CD4-positive, alpha-beta T cell treated with Interleukin-15 for 4 hours (primary cell): ENCODE results near the gene SNTG2.

Experiments used
- DNase-seq: peaks from one replicate; pipeline ENCODE4 v3.0.0-alpha.2; 2020; ENCODE audit warnings: low spot score

SNTG2 gene

DNA sequence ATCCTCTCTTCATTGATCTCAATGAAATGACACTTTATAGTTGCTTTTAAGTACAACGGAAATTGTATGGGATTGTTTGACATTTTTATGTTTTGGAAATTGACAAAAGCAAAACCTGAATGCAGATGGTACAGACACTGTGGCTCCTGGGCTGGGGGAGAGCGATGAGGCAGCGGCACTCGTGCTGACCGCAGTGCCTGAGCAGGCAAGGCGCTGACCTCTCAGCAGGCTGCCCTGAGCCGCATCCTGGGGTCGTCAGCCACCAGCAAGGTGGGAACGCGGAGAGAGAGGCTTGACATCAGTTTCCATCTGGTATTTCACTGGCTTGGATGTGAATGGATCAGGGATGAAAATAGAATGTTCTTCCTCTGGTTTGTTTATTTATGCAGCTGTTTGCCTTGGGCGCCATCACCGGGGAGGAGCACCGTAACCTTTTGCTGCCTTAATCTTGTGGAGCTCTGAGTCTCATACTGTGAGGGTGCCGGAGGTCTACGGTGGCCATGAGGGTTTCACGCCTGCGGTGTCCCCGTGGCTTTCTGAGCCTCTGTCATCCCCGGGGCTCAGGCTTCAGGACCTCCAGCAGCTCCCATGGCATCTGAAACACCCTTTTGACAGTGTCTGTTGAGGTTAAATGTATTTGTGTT, 367.8 kb downstream of the SNTG2 start:
- no peak for DNase-seq

DNA sequence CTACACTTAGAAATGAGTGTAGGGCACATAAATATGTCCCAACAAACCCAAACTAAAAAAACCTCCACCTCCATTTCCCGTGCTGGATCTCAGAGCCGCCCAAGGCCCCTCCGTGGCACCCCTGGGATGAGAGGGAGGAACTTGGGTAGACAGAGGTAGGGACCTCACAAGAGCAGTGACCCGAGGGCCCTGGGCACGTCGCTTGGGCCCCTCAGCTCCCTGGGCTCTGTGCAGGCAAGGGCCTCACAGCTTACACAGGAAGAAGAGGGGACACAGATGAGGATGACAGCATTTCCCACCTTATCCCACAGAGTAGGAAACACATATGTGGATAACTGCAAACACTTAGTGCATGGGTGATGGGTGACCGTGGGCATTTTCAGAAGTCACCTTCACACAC, 368.7 kb downstream of the SNTG2 start:
- no peak for DNase-seq

GRCh38 chr2:1321321-1321720, 370.7 kb downstream of the SNTG2 start:
- DNase-seq, result no peak

GRCh38 chr2:1324884-1325283, 374.2 kb downstream of the SNTG2 start:
- no peak for DNase-seq

DNA sequence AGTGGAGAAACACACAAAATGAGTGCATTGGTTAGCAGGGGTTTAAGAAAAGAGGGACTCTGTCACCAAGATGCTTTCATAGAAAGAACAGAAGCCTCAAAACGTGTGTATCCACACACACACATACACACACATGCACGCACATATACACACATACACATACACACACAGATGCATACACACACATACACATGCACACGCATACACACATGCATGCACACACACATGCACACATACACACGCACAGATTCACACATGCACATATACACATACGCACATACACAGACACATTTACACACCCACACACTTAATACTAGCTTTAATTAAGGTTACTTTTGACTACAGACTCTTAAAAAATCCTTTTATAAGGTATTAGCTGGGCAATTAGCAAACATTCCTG, 378.0 kb downstream of the SNTG2 start:
- no peak for DNase-seq

DNA sequence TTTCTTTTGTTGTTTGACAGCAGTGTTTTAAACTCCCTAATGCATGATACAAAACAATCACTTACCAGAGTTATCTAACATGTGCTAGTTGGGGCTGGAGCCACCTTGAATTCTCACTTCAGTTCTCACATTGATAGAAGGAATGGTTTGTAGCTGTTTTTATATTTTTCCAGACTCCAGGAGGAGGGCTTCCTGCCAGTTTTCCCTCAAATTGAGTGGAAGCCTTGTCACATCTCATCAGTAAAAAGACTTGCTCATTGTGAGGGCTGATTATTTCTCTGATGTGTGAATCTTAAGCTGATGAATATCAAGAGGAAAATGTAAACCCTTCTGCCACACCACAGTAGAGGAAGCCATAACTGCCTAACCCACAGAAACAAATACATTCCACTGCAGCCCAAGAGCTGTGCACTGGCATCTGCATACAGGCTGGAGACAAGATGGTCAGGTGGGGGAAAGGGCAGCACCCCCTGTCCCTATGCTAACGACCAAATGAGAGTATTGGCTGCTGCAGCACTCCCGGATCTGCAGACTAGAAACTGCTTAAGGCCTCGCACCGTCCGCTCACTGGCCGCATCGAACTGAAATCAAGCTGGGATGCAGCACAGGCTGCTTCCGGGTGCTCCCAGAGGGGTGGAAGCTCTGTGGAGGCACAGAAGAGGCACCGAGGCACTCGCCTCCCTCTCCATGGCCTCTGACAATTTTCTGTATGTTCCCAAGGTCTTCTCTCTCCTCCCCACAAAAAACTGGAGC, 388.9 kb downstream of the SNTG2 start:
- DNase-seq, result no peak

DNA sequence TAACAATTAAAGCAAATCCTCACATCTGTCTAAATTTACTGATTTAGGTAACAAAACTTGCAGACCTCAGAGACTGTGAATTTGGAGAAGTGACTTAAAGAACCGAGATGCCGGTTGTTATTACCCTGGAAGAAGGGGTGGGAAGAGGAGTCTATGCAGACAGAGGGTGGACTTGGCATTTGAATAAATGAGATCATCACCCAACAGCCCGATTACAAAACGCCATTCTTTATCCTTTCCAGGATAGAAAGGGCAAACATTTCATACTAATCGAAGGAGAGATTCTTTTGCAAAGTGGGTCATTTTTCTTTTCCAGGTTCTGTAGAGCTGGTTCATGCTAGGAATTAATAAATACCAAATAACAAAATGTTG, 389.5 kb downstream of the SNTG2 start:
- DNase-seq, result no peak

GRCh38 chr2:1341404-1342120, 390.9 kb downstream of the SNTG2 start:
- DNase-seq, result no peak

DNA sequence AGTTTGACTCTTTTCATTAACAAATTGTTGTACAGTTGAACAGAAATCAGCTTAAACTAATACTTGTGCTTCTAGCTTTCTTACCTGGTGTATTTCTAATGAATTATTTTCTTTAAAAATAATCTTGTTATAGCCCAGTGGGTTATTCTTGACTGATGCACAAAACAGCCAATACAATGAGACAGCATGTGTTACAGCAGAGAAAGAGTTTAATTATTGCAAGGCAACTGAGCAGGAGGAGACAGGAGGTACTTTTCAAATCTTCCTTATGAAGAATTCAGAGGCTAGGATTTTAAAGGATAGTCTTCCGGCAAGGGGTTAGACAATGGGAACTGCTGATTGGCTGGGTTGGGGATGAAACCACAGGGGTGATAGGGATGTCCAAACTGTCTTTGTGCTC, 398.1 kb downstream of the SNTG2 start:
- no peak for DNase-seq

GRCh38 chr2:1350111-1350510, 399.5 kb downstream of the SNTG2 start:
- no peak for DNase-seq

GRCh38 chr2:1353124-1353523, 402.5 kb downstream of the SNTG2 start:
- no peak for DNase-seq

DNA sequence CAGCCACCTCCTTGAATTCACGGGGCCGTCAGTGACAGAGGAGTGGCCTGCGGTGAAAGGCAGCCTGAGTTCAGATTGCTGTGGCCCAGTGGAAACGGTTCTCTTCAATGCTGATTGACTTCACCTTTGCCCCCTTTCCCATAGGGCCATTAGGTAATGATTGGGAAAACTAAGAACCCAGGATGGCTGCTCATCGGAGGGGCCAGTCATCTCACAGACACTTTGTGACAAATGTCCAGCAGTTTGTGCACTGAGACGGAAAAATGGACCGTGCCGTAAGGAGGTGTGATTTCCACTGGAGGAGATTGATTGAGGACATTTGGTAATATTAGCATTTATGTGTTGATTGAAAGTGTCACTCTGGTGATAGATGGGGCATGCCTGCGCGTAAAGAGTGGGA, 402.9 kb downstream of the SNTG2 start:
- DNase-seq, result no peak

DNA sequence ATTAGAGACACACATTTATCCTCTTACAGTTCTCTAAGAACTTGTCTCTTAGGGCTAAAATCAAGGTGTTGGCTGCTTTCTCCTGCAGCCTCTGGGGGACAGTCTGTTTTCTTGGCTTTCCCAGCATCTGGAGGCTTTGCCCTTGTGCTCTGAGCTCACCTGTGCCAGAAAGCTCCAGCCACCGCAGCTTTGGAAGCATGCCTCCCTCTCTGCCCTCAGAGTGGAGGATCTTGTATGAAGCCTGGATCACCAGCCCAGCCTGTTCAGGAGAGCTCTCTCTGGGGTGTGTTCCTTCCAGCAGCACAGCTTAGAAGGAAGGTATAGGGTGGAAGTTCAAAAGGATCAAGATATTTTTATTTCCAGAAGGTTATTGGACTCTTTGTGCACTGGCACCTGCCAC, 409.5 kb downstream of the SNTG2 start:
- DNase-seq, result no peak

GRCh38 chr2:1360557-1361250, 410.1 kb downstream of the SNTG2 start:
- no peak for DNase-seq

- no peak for DNase-seq
Observed at GRCh38 chr2:1363367-1363766, 412.7 kb downstream of the SNTG2 start.

DNA sequence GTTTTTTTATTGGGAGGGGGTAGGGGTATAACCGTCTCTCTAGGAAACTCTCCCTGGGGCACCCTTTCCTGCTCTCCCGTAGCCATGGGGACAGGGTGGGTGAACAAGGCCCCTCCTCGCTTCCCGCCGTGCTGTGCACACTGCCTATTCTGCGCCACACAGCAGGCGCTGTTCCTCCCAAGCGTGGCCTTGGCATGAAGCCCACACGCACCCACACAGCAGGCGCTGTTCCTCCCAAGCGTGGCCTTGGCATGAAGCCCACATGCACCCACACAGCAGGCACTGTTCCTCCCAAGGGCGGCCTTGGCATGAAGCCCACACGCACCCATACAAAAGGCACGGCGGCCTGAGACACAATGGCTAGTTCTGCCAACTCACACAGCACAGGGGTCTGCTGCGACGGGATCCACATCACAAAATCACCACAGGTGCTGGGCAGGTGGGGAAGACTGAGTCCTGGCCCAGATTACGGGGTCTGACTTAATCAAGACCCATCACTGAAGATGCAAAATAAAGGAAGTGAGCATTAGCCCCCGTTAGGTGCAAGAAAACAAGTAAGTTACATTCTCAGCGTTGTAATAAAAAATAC, 416.0 kb downstream of the SNTG2 start:
- no peak for DNase-seq

DNA sequence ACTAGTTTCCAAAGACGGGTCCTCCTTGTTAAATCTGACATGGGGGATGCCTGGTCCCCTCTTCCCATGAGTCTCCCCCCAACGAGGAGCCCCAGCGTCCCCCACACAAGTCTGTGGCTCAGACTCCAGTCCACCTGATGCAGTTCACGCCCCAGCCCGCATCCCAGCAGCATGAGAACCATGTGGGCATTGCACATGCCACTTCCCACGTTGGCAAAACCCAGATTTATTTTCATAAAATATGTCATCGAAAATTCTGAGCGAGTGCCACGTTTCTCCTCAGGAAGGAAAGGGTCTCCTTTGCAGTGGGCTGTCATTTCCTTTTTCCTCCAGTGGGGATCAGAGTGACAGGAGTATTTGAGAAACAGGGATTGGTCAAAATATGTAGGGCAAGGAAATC, 417.0 kb downstream of the SNTG2 start:
- DNase-seq, result no peak

- no peak for DNase-seq
Observed at GRCh38 chr2:1369905-1370304, 419.3 kb downstream of the SNTG2 start.

DNA sequence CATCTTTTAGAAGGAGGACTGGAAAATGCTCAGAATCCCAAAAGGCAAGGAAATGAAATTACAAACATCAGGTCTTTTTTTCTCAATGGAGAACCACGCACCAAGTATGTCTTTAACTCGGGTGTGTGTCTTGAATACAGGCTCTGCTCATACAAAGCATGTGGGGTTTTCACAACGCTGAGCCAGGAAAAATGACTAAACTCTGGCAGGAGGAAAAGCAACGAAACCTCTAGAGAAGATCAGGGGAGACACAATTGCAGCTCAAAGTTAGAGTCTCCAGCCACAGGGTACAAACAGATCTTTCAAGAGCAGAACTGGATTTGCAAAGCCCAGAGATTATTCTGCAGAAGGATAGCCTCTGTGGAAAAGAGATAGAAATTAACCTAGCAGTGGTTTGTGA, 419.8 kb downstream of the SNTG2 start:
- DNase-seq, result no peak

GRCh38 chr2:1371082-1371481, 420.4 kb downstream of the SNTG2 start:
- DNase-seq, result no peak

GRCh38 chr2:1373830-1374229, 423.2 kb downstream of the SNTG2 start:
- no peak for DNase-seq

- DNase-seq, result no peak
Observed at GRCh38 chr2:1374287-1374686, 423.6 kb downstream of the SNTG2 start.
